HCT116 (cell line): ENCODE data around the gene TGM2. TPM values are rescaled to one million over a fixed set of nuclear protein-coding genes. Genes with fewer than 3 reads are reported as not detected.

Experiments used
- ATAC-seq: fragments of 200-7000 bp; cut with Tn5 transposase; 2 replicates; pipeline ENCODE4 v1.9.1; 2020; ENCODE audit warnings: mild to moderate bottlenecking, moderate library complexity
- BruUV-seq: library from RNA; stranded (reverse); fragments of 400-500 nt; replicated peaks from 2 replicates; lab custom pipeline; 2021; lab: Mats Ljungman, UMichigan
- CTCF ChIA-PET: fragments of 300-600 bp; sonication (Branson Sonifier 250); formaldehyde crosslinking; loops from one replicate; lab custom pipeline; 2021; ENCODE audit warnings: antibody characterized with exemption; lab: Charles Lee
- POLR2A ChIA-PET: fragments of 300-600, 350-600 bp; sonication (Branson Sonifier 250); formaldehyde crosslinking; loops from one replicate; lab custom pipeline; 2021; ENCODE audit warnings: antibody characterized with exemption; lab: Charles Lee
- RAD21 ChIA-PET, 2 experiments: fragments of 300-600 bp; sonication (Branson Sonifier 250); formaldehyde crosslinking; loops; one replicate each; lab custom pipeline; 2023; ENCODE audit warnings: low total read pairs in 2 of 2; ENCODE audit not compliant: uncharacterized antibody in 2 of 2, unreplicated experiment in 2 of 2, low non-redundant PET in 1 of 2; lab: Charles Lee
- DNase-seq: peaks from one replicate; pipeline ENCODE4 v3.0.0-alpha.2; 2010; ENCODE audit warnings: low read depth, low spot score
- H2AFZ ChIP-seq: fragments of 200-600 bp; shearing (Covaris generic), sonication (generic); 2 replicates; pipeline ENCODE4 v1.6.1; 2017; ENCODE audit warnings: low read depth, mixed run types, mixed read lengths, antibody characterized with exemption, low read length; ENCODE audit not compliant: poor library complexity, severe bottlenecking
- H3K27ac ChIP-seq: 2 replicates; pipeline ENCODE4 v1.5.1; 2012; ENCODE audit warnings: low read depth, low read length
- H3K27me3 ChIP-seq: fragments of 200-600 bp; sonication (generic); 2 replicates; pipeline ENCODE4 v1.6.1; 2016; ENCODE audit warnings: mixed run types, low read length, mixed read lengths; ENCODE audit not compliant: insufficient read depth
- H3K36me3 ChIP-seq, 2 experiments: fragments of 200-500 bp in 1 of 2; fragments of 200-600 bp in 1 of 2; sonication (Bioruptor generic) in 1 of 2; sonication (generic) in 1 of 2; 2 replicates each; pipeline versions ENCODE4 v1.5.1 to v1.6.1; 2014 to 2016; ENCODE audit warnings: low read length in 2 of 2, inconsistent platforms in 1 of 2, mixed read lengths in 1 of 2, mixed run types in 1 of 2; ENCODE audit not compliant: insufficient read depth in 2 of 2, control insufficient read depth in 1 of 2
- H3K4me1 ChIP-seq, 2 experiments: fragments of 200-600 bp in 1 of 2; sonication (generic) in 1 of 2; 2 replicates each; pipeline versions ENCODE4 v1.5.1 to v1.6.1; 2012 to 2017; ENCODE audit warnings: low read length in 2 of 2, inconsistent platforms in 1 of 2, mild to moderate bottlenecking in 1 of 2, mixed read lengths in 1 of 2, mixed run types in 1 of 2, moderate library complexity in 1 of 2; ENCODE audit not compliant: insufficient read depth in 2 of 2, control insufficient read depth in 1 of 2
- H3K4me2 ChIP-seq: fragments of 200-600 bp; sonication (generic); 2 replicates; pipeline ENCODE4 v1.6.1; 2017; ENCODE audit warnings: mixed run types, low read length, mixed read lengths
- H3K4me3 ChIP-seq, 2 experiments: fragments of 200-600 bp in 1 of 2; sonication (generic) in 1 of 2; replicated peaks in 1 of 2; 2 replicates each; pipeline ENCODE4 v1.5.1; 2011 to 2016; ENCODE audit warnings: low read length in 2 of 2, control low read depth in 1 of 2, low read depth in 1 of 2, mild to moderate bottlenecking in 1 of 2, mixed read lengths in 1 of 2, mixed run types in 1 of 2
- H3K79me2 ChIP-seq: fragments of 200-600 bp; sonication (generic); 2 replicates; pipeline ENCODE4 v1.6.1; 2017; ENCODE audit warnings: mild to moderate bottlenecking, mixed run types, low read length, moderate library complexity, mixed read lengths; ENCODE audit not compliant: insufficient read depth
- H3K9ac ChIP-seq: fragments of 200-600 bp; sonication (generic); 2 replicates; pipeline ENCODE4 v1.6.1; 2016; ENCODE audit warnings: low read length, mixed read lengths
- H3K9me2 ChIP-seq: fragments of 200-600 bp; sonication (generic), shearing (Covaris generic); 2 replicates; pipeline ENCODE4 v1.6.1; 2017; ENCODE audit warnings: mixed run types, mild to moderate bottlenecking, moderate library complexity; ENCODE audit not compliant: insufficient read depth
- H3K9me3 ChIP-seq, 2 experiments: fragments of 200-500 bp in 1 of 2; fragments of 200-600 bp in 1 of 2; sonication (Bioruptor generic) in 1 of 2; sonication (generic) in 1 of 2; 2 replicates each; pipeline ENCODE4 v1.6.1; 2014 to 2017; ENCODE audit warnings: low read length in 2 of 2, mixed read lengths in 2 of 2, inconsistent platforms in 1 of 2, low read depth in 1 of 2, mild to moderate bottlenecking in 1 of 2, mixed run types in 1 of 2, moderate library complexity in 1 of 2; ENCODE audit not compliant: control insufficient read depth in 1 of 2, insufficient read depth in 1 of 2
- H4K20me1 ChIP-seq: fragments of 200-600 bp; sonication (generic), shearing (Covaris generic); 2 replicates; pipeline ENCODE4 v1.6.1; 2017; ENCODE audit warnings: mixed run types, mild to moderate bottlenecking, moderate library complexity; ENCODE audit not compliant: insufficient read depth
- EZH2phosphoT487 ChIP-seq: fragments of 200-600 bp; IDR thresholded peaks from 2 replicates; pipeline ENCODE4 v1.6.1; 2018; ENCODE audit warnings: antibody characterized with exemption, borderline replicate concordance
- POLR2A ChIP-seq: IDR thresholded peaks from 2 replicates; pipeline ENCODE4 v1.7.0; 2011; ENCODE audit warnings: borderline replicate concordance; ENCODE audit not compliant: insufficient read depth, insufficient read length; ENCODE audit errors: extremely low read depth
- POLR2AphosphoS5 ChIP-seq: IDR thresholded peaks from 2 replicates; pipeline ENCODE4 v1.6.1; 2011; ENCODE audit warnings: mild to moderate bottlenecking, low read depth, low read length, moderate library complexity
- SIN3A ChIP-seq: IDR thresholded peaks from 2 replicates; pipeline ENCODE4 v1.6.1; 2012; ENCODE audit warnings: low read depth
- SP1 ChIP-seq: IDR thresholded peaks from 2 replicates; pipeline ENCODE4 v1.6.1; 2012; ENCODE audit warnings: low read depth
- ZNF274 ChIP-seq: fragments of 200-500 bp; sonication (Bioruptor generic); IDR thresholded peaks from 2 replicates; pipeline ENCODE4 v1.6.1; 2014; ENCODE audit warnings: mild to moderate bottlenecking, low read depth, low read length, inconsistent platforms
- intact Hi-C: fragments of 100-400 bp; cut with micrococcal nuclease; formaldehyde crosslinking; loops from 2 replicates; pipeline ENCODE4 v1.10.0; 2022
- total RNA-seq: library from RNA; stranded (reverse); gene quantifications from one replicate; pipeline ENCODE4 v1.2.1, GENCODE V29; 2021; ENCODE audit not compliant: unreplicated experiment
- TF ChIP-seq, protein P1 (sequence below): IDR thresholded peaks from 2 replicates; pipeline ENCODE4 v1.6.1; 2012

The TGM2 gene
- total RNA-seq, 1 experiment from 2014 or later = 6.1 TPM

GRCh38 chr20:38111366-38112232, 53.5 kb downstream of the TGM2 start:
- Histone ChIP-seq H4K20me1 (no peaks in the 10 kb centered on the region), H3K27ac (no peak overlapping the region), H2AFZ (no peak overlapping the region), H3K4me2 (no peak overlapping the region), H3K36me3 (no peaks in the 10 kb centered on the region), H3K4me1 (peaks cover 10 to 32% of the 10 kb centered on the region in 2 experiments; a peak in 3 of 4 replicates), H3K9me2 (no peaks in the 10 kb centered on the region), H3K9ac (no peak overlapping the region), H3K27me3 (no peaks in the 10 kb centered on the region), H3K79me2 (no peaks in the 10 kb centered on the region), H3K9me3 (no peaks in the 10 kb centered on the region), H3K4me3 (no peak overlapping the region)
- TF ChIP-seq ZNF274 = no peak
- TF ChIP-seq, protein P1, sequence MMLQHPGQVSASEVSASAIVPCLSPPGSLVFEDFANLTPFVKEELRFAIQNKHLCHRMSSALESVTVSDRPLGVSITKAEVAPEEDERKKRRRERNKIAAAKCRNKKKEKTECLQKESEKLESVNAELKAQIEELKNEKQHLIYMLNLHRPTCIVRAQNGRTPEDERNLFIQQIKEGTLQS = no peak
- TF ChIP-seq SP1 = no peak
- TF ChIP-seq POLR2AphosphoS5 = no peak
- no peak for TF ChIP-seq POLR2A
- TF ChIP-seq SIN3A = no peak
- TF ChIP-seq EZH2phosphoT487 = no peak
- DNase-seq (no peak), ATAC-seq (no peak)
- intact Hi-C loops = no loop called here
- RAD21 ChIA-PET = interaction anchor here in 1 of 2 experiments (0.6 kb wide), 1 partner anchor 112 kb away, joined by 9 read pairs; no protein-coding TSS in a partner anchor
- CTCF ChIA-PET = interaction anchor here (1.1 to 4.4 kb wide), 3 partner anchors 38 to 916 kb away, joined by 3 to 27 read pairs (median 3); no protein-coding TSS in a partner anchor
- POLR2A ChIA-PET = no interaction called here
- BruUV-seq = no TSS peak
